HG03175 (cell line): Measurements from ENCODE around the gene UFC1.

Experiments used
- ATAC-seq: cut with Tn5 transposase; IDR thresholded peaks from one replicate; pipeline ENCODE4 v1.9.1; 2021; ENCODE audit warnings: mild to moderate bottlenecking, moderate library complexity; ENCODE audit not compliant: unreplicated experiment

The UFC1 gene

GRCh38 chr1:161168906-161169305 is 15.1 kb downstream of the UFC1 start:
- ATAC-seq = no peak

GRCh38 chr1:161171191-161171590 is 17.4 kb downstream of the UFC1 start:
- no peak for ATAC-seq

DNA sequence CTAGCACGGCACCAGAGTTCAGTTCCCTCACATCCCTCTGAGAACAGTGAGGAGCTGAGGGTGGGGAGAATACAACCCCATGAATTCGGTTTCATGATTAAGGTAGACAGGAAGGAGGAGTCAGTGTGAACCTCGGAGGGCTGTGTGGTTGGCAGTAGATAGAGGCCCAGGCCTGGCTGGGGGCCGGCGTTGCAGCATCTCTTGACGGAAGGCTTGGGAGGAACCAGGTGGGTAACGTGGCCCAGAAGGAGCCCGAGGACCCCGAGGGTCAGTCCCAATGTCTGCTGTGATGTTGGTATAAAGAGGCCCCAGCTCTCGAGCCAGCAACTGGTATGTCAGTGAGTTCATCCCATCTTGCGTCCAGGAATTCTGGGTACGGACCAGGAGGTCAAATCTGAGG is 17.9 kb downstream of the UFC1 start:
- no peak for ATAC-seq

GRCh38 chr1:161172349-161172748 is 18.6 kb downstream of the UFC1 start:
- no peak for ATAC-seq

DNA sequence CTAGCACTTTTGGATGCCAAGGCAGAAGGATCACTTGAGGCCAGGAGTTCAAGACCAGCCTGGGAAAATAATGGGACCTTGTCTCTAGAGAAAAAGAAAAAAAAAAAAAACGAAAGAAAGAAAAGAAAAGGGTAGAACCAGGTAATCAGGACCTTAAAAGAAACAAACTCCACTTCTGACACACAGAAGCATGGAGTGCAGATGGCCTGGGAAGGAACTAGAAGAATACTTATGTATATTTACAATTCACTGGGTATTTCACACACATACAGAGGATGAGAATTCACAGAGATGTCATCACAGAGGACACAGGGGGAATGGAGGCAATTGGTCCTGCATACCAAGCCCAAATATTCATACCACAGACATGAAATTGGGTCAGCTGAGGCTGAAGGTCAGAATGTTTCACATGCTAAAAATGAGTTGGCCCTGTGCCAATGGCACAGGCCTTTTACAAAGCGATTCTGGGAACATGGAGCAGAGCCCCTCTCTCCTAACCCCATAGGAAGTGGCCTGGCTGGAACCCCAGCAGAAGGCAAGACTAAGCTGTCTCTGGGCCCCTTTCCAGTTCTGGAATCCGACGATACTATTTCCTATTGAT is 19.1 kb downstream of the UFC1 start:
- ATAC-seq = no peak

GRCh38 chr1:161173711-161174110 is 19.9 kb downstream of the UFC1 start:
- no peak for ATAC-seq

DNA sequence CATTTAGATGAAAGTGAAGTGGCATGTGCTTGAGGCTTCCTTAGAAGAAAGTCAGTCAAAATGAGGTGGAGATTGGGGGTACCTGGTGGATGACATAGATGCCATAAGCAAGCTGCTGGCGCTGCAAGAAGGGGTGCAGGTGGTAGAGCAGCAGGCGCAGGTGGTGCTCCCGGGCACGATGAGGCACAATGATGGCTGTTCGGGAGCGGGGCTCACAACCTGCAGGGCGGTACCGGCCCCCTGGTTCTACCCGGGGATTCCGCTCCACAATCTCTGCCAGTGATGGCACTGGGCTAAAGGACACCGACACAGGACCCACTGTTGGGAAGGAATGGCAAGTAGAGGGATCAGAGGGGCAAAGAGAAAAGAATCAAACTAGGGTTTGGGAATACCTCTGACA is 21.1 kb downstream of the UFC1 start:
- ATAC-seq = no peak

DNA sequence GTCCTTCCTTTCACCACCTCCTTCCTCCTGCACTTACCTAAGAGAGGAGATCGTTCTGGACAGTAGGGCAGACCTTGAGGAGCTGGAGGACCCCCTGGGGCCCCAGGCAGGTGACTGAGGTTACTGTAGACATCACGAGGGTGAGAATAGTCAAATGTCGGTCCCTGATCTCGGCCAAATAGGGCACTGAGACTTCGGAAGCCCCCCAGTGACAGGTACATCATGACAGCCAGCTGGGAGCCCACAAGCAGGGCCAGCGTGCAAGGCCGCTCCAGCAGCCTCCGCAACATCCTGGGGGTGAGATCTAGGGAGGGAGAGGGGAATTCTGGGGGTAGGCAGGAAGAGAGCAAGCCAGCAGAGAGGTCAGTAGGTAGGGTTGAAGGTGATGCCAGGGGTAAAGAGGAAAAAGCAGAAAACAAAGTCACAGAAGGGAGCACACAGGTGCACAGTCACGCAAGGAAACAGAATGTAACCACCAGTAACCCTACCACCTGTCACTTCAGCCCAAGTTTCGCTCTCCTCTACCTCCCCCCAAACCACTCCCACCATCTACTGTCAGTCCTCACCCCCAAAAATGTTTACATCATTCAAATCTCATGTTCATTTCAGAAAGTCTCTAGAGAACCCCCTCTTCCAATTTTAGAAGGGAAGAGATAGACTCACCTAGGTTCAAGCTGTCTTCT is 22.1 kb downstream of the UFC1 start:
- ATAC-seq = no peak

- no peak for ATAC-seq
Measured at GRCh38 chr1:161176468-161177111, 22.8 kb downstream of the UFC1 start.

- peak; percentile 80 for ATAC-seq
Measured at GRCh38 chr1:161177112-161177935, 23.5 kb downstream of the UFC1 start, which contains the start of gene B4GALT3. B4GALT3 (minus strand) TSS chr1:161177507; CDS start chr1:161176060, 1,447 bp downstream.

- no peak for ATAC-seq
Measured at GRCh38 chr1:161177936-161178244, 24.1 kb downstream of the UFC1 start.

- no peak for ATAC-seq
Measured at GRCh38 chr1:161179698-161180097, 25.9 kb downstream of the UFC1 start.

- no peak for ATAC-seq
Measured at GRCh38 chr1:161180639-161181038, 26.9 kb downstream of the UFC1 start.

DNA sequence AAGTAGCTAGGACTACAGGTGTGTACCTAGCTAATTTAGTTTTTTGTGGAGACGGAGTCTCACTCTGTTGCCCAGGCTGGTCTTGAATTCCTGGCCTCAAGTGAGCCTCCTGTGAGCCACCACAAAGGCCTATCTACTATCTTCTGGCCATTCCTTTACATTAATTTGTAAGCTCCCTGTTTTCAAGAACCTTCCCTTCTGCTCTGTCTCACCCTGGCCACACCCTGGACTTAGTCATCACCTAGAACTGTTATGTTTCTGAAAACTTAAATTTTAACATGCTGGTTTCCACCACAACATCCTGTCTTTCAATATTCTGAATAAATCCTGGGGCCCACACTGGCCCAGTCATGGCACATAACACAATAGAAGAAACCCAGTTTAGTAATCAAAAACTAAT is 28.4 kb downstream of the UFC1 start:
- peak; percentile 49 for ATAC-seq

DNA sequence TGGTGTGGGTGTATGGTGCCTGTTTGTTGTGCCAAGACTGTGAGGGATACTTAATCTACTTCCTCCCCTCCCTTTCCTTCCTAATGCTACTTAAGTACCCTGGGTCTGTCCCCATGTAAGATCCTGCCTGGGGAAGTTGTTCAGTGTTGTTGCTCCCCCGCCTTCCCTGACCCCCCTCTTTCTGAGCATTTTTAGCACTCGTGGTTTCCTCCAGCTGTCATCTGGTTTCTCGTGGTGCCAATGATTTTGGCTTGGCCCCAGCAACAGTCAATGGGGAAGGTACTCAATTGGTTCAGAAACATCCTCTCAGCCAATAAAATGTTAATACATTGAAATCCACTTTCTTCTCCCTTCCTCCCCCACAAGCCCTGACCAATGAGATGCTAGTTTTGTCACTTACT is 31.5 kb downstream of the UFC1 start:
- ATAC-seq = peak; percentile 69

GRCh38 chr1:161185732-161186311 is 32.0 kb downstream of the UFC1 start:
- peak; percentile 37 for ATAC-seq

- no peak for ATAC-seq
Measured at GRCh38 chr1:161187311-161187710, 33.5 kb downstream of the UFC1 start.

DNA sequence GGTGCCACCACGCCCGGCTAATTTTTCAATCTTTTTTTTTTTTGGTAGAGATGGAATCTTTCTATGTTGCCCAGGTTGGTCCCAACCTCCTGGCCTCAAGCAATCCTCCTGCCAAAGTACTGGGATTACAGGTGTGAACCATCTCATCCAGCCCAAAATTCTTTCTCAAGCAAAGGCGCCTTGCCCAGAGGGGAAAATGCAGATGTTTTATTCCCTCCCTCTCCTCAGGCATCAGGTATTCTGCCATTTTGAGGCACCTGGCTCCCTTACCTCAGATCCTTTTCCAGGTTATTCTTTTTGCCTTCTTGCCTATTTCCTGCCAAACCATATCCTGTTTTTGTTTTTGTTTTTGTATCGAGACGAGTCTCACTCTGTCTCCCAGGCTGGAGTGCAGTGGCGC is 34.6 kb downstream of the UFC1 start:
- no peak for ATAC-seq

DNA sequence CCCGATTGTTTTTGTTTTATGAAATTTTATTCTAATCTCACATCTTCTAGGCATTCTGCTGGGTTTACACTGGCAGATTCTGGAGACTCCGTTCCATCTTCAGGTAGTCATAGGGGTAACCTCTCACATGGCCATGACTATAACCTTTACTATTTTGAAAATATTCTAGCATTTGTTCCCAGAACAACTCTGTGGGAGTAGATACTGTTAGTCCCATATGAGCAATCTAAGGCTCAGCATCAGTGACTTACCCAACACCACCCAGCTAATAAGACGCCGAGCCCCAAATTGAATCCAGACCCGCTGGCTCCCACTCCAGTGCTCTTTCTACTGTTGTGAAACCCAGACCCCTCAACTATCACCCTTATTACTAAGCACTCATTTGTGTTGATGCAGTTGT is 35.3 kb downstream of the UFC1 start:
- ATAC-seq = no peak

DNA sequence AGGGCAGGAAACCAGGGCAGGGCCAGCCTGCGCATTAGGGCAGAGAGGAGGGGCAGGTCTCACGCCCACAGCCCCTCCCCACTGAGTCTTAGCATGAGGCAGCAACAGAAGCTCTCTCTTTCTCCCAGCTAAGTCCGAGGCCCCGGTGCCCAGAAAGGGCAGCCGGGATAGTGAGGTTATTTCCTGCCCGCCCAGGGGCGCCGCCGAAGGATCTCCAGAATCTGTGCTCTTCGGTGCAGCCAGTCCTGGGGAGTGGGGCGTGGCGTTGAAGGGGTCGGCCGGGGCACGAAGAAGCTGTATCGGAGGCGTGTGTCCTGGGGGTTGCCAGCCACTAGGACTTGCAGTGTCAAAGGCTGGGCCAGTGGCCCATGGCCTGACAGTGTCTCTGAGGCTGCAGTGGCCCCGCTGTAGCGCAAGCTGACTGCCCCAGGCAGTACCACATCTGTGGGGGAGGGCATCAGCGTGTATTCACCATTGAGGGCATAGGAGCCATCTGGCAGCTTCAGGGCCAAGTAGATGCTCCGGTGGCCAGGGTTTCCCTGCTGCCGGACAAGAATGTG is 37.3 kb downstream of the UFC1 start:
- ATAC-seq = no peak

DNA sequence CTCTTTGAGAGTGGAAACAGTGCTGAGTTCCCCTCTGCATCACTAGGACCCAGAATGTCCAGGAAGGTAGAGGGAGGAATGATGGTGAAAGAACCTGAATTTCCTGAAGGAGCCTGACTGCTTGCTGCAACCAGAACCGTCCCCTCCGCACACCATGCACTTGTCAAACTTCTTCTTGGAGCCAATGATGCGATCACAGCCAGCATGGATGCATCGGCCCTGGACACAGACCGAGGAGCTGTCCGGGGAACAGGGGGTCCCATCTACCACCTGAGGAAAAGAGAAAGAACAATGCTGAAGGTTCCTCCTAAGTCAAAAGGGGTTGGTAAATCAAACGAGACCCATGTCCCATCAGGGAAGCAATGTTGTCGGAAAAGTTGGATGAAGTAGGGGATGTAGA is 38.2 kb downstream of the UFC1 start:
- ATAC-seq = no peak
